ENCODE measurements around the gene MT1F.

The MT1F gene

GRCh38 chr16:56625943-56626654 is 31.7 kb upstream of the MT1F start:
- no peak for DNase-seq

DNA sequence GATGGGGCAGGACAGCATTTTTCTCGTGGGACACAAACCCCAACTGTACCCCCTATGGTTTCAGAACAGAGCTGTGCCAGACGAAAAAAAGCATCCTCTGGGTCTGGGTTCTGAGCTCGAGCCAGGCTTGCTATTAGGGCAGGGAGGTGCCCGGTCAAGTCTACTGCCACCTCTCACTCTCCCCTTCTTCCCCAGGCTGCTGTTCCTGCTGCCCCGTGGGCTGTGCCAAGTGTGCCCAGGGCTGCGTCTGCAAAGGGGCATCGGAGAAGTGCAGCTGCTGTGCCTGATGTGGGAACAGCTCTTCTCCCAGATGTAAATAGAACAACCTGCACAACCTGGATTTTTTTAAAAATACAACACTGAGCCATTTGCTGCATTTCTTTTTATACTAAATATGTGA is 31.1 kb upstream of the MT1F start:
- no peak for DNase-seq

DNA sequence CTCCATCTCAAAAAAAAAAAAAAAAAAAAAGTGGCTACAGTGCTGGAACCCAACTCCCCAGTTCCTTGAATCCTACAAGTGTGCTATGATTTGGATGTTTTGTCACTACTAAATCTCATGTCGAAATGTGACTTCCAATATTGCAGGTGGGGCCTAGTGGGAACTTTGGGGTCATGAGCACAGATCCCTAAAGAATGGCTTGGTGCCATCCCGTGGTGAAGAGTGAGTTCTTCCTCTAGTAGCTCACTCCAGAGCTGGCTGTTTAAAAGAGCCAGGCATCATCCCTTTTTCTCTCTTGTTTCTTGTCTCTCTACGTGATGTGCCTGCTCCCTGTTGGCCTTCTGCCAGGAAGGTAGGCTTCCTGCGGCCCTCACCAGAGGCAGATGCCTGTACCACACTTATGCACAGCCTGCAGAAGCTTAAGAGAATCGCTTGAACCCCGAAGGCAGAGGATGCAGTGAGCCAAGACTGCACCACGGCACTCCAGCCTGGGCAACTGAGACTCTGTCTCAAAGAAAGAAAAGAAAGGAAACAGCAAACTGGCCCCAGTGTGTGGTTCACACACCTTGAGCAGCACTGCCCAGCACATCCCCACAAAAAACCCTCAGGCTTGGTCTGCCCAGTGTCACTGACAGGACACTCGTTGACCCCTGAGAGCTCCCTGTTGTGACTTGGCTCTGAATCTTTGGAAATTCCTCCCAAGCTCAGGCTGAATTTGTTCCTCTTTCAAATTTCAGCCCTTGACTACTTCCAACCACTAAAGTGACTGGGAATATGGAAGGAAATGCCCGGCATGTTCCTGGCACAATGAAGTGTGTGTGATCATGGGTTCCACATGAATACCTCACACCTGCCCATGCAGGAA is 29.0 kb upstream of the MT1F start:
- no peak for DNase-seq

GRCh38 chr16:56629531-56629930 is 28.2 kb upstream of the MT1F start:
- DNase-seq: no peak

GRCh38 chr16:56630134-56630533 is 27.6 kb upstream of the MT1F start:
- no peak for DNase-seq

GRCh38 chr16:56631197-56631596 is 26.6 kb upstream of the MT1F start:
- DNase-seq: no peak

GRCh38 chr16:56631832-56632155 is 26.0 kb upstream of the MT1F start:
- no peak for DNase-seq

- no peak for DNase-seq
Observed at GRCh38 chr16:56632156-56632847, 25.5 kb upstream of the MT1F start, which contains the start of gene MT1M. TSS of gene MT1M (plus strand) at chr16:56632659. CDS start at chr16:56632732, 73 bp downstream.

DNA sequence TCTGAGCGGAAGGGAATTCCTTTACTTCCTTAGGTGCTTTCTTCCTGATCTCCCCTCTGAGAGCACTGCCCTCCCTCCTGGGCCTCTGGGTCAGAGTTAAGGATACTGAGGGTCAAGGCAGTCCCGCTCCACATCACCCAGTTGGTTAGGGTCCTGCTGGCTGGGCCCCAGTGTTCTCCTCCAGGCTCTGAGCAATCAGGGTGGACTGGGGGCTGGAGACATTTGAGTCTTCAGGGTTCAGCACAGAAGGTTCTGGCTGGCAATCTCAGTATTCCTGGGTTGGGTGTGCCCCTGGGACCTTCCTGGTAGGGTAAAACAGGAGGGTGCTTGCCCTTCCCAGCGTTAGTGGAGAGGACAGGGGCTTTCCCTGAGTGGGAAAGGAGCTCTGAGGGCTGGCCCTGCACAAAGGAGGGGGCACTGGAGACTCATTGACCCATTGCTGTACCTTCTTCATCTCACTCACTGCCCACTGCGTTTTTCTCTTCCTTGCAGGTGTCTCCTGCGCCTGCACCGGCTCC is 24.9 kb upstream of the MT1F start:
- no peak for DNase-seq

GRCh38 chr16:56633535-56633934 is 24.2 kb upstream of the MT1F start:
- DNase-seq: no peak

DNA sequence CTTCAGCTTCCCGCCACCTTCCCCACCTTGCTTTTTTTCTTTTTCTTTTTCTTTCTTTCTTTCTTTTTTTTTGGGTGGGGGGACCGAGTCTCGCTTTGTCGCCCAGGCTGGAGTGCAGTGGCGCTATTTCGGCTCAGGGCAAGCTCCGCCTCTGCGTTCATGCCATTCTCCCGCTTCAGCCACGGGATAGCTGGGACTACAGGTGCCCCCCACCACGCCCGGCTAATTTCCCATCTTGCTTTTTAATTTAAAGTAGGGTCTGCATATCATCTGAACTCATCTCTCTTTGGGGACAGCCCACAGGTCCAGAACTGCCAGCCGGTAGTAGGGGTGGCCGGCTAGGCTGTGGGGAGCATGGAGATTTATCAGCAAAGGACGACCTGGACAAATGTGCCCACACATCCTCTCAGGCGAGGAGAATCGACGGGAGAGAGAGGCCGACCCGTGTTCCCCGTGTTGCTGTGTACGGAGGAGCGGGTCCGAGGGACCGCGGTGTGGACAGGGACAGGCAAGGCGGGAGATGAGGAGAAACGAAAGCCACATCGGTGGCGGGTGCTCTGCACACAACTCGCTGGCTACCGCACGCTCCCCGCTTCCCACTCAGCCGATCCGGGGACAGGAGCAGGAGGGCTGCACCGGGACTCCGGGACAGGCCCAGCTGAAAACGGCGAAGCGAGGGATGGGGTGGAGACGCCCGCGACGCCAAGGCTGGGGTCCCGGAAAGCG is 22.9 kb upstream of the MT1F start:
- DNase-seq: no peak

- no peak for DNase-seq
Observed at GRCh38 chr16:56635441-56635967, 22.3 kb upstream of the MT1F start.

DNA sequence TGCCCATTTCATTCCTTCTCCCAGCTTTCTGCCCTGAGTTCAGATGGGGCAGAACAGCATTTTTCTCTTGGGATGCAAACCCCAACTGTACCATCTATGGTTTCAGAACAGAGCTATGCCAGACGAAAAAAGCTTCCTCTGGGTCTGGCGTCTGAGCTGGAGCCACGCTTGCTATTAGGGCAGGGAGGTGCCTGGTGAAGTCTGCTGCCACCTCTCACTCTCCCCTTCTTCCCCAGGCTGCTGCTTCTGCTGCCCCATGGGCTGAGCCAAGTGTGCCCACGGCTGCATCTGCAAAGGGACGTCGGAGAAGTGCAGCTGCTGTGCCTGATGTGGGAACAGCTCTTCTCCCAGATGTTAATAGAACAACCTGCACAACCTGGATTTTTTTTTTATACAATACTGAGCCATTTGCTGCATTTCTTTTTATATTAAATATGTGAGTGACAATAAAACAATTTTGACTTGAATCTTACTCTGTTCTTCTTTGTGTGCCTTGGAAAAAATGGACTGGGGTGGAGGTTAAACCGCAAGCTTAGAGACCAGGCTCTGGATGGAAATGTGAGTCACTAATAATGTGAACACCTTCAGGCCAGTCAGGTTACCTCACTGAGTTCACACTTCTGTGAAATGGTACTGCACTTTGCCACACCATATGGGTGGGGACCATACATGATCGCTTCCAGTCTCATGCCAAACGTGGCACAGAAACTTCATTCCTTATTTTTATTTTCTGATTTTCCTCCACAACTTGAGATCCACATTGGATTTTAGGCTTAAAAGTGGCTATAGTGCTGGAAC is 20.9 kb upstream of the MT1F start:
- DNase-seq: no peak

DNA sequence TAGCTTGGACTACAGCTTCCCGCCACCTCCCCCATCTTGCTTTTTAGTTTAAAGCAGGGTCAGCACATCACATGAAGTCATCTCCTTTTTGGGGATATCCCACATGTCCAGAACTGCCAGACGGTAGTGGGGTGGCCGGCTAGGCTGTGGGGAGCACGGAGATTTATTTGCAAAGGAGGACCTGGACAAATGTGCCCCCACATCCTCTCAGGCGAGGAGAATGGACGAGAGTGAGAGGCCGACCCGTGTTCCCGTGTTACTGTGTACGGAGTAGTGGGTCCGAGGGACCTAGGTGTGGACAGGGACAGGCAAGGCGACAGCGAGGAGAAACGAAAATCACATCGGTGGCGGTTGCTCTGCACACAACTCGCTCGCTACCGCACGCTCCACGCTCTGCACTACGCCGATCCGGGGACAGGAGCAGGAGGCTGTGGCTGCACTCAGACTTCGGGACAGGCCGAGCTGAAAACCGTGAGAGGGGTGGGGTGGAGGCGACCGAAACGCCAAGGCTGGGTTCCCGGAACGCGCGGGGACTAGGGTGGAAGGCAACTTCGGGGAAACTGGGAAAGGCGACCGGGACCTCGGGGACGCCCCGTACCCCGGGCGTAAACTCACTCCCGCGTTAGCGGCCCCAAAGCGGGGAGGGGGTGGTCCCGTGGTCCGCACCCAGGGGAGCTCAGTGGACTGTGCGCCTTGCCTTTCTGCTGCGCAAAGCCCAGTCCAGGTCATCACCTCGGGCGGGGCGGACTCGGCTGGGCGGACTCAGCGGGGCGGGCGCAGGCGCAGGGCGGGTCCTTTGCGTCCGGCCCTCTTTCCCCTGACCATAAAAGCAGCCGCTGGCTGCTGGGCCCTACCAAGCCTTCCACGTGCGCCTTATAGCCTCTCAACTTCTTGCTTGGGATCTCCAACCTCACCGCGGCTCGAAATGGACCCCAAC is 19.7 kb upstream of the MT1F start, which contains the start of gene MT1A:
MT1A (plus strand) TSS at position 853 of the 937 bp plus-strand sequence; CDS start at position 926, 73 bp downstream.
- no peak for DNase-seq

GRCh38 chr16:56639045-56639444 is 18.7 kb upstream of the MT1F start:
- no peak for DNase-seq

GRCh38 chr16:56640076-56640475 is 17.7 kb upstream of the MT1F start:
- DNase-seq: no peak

DNA sequence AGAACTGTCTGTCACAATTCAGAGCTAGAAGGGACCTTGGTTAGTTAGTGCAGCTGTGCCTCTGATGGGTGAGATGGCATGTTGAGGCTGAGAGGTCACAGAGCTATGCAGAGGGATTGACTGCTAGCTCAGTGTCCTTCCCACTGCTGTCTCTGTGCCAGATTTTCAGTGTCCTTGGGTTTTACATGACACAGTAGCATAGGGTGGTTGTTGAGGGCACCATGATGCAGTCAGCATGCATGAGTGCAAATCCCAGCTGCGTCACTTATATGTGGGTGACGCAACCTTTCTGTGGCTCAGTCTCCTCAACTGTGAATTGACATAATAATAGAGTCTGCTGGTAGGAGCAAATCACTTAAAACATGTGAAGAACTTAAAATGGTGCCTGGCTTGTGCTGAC is 16.6 kb upstream of the MT1F start:
- DNase-seq: no peak

- DNase-seq: no peak
Observed at GRCh38 chr16:56643080-56643778, 14.5 kb upstream of the MT1F start.

DNA sequence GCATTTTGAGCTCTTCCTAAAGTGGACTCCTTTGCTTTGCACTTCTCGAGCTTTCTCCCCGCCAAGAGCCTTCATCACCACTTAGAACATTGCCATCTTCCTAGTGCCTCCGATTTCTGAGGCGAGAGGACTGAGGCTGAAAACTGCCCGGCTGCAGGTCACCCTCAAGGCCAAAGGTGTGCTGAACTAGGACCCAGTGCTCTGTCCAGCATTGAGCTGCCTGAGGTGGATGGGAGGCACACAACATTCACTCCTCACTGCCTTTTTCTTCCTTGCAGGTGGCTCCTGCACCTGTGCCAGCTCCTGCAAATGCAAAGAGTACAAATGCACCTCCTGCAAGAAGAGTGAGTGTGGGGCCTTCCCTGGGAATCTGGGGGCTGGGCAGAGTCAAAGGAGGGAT is 13.9 kb upstream of the MT1F start:
- no peak for DNase-seq

DNA sequence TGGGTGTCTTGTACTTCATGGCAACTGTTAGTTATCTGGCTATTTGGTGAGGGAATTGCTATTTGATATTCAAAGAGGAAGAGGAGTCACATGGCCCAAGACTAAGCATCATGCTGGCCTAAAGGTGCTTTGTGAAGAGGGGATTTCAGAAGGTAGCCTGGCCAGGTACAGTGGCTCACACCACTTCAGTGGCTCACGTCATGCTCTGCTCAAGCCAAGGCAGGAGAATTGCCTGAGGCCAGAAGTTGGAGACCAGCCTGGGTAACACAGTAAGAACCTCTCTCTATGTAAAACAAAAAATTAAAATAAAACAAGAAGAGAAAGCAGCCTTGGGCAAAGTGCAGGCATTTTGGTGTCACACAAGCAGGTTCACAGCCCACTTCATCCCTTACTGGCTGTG is 12.4 kb upstream of the MT1F start:
- no peak for DNase-seq
